Keratinocyte (primary cell): ENCODE data around the gene TRAPPC8. TPM values are rescaled to one million over a fixed set of nuclear protein-coding genes. Genes with fewer than 3 reads are reported as not detected.
"Not testable (repeated sequence)": the region's sequence is repeated elsewhere in the genome, so short reads cannot be mapped to it uniquely, and the experiment has no call there.

Source experiments
- DNase-seq: peaks from one replicate; pipeline ENCODE4 v3.0.0-alpha.2; 2011; ENCODE audit warnings: low read depth, missing footprints, low spot score
- FAIRE-seq: peaks from 2 replicates; lab custom pipeline; 2011; peaks lifted over from hg19 to GRCh38; lab: Jason Lieb, UNC
- H2AFZ ChIP-seq: 2 replicates; pipeline ENCODE4 v1.6.0; 2012; ENCODE audit warnings: low read length, control low read depth, inconsistent platforms; ENCODE audit not compliant: control insufficient read depth
- H3K27ac ChIP-seq: 2 replicates; pipeline ENCODE4 v1.5.1; 2011; ENCODE audit warnings: low read length; ENCODE audit not compliant: control insufficient read depth, insufficient read depth
- H3K27me3 ChIP-seq: 3 replicates; pipeline ENCODE4 v1.6.0; 2011; ENCODE audit warnings: low read length; ENCODE audit not compliant: control insufficient read depth, insufficient read depth; ENCODE audit errors: extremely low read depth
- H3K36me3 ChIP-seq, 2 experiments: 2 replicates in 1 of 2; 3 replicates in 1 of 2; pipeline ENCODE4 v1.5.1; 2011; ENCODE audit warnings: low read length in 2 of 2, mild to moderate bottlenecking in 1 of 2; ENCODE audit not compliant: control insufficient read depth in 2 of 2, insufficient read depth in 2 of 2; ENCODE audit errors: extremely low read depth in 1 of 2
- H3K4me1 ChIP-seq: 3 replicates; pipeline ENCODE4 v1.5.1; 2011; ENCODE audit warnings: low read length; ENCODE audit not compliant: control insufficient read depth, insufficient read depth; ENCODE audit errors: extremely low read depth
- H3K4me2 ChIP-seq: 3 replicates; pipeline ENCODE4 v1.6.0; 2011; ENCODE audit warnings: low read depth, low read length; ENCODE audit not compliant: control insufficient read depth, insufficient read depth; ENCODE audit errors: extremely low read depth
- H3K4me3 ChIP-seq, 3 experiments: fragments of 200-600 bp in 1 of 3; sonication (generic) in 1 of 3; 2 replicates in 2 of 3; 3 replicates in 1 of 3; pipeline ENCODE4 v1.5.1; 2011 to 2016; ENCODE audit warnings: low read length in 3 of 3, mild to moderate bottlenecking in 3 of 3, control low read depth in 2 of 3, inconsistent platforms in 1 of 3, low read depth in 1 of 3, mixed read lengths in 1 of 3, mixed run types in 1 of 3, moderate library complexity in 1 of 3; ENCODE audit not compliant: control insufficient read depth in 2 of 3, insufficient read depth in 2 of 3; ENCODE audit errors: extremely low read depth in 1 of 3
- H3K79me2 ChIP-seq: 2 replicates; pipeline ENCODE4 v1.6.0; 2012; ENCODE audit warnings: low read length; ENCODE audit not compliant: control insufficient read depth, insufficient read depth
- H3K9ac ChIP-seq: 3 replicates; pipeline ENCODE4 v1.6.0; 2011; ENCODE audit warnings: low read length; ENCODE audit not compliant: control insufficient read depth, insufficient read depth; ENCODE audit errors: extremely low read depth
- H3K9me1 ChIP-seq: 3 replicates; pipeline ENCODE4 v1.6.0; 2011; ENCODE audit warnings: low read length; ENCODE audit not compliant: control insufficient read depth, insufficient read depth; ENCODE audit errors: extremely low read depth
- H3K9me3 ChIP-seq: 2 replicates; pipeline ENCODE4 v1.5.1; 2012; ENCODE audit warnings: low read depth, low read length; ENCODE audit not compliant: control insufficient read depth
- H4K20me1 ChIP-seq: 3 replicates; pipeline ENCODE4 v1.6.0; 2011; ENCODE audit warnings: low read length; ENCODE audit not compliant: control insufficient read depth, insufficient read depth; ENCODE audit errors: extremely low read depth
- CTCF ChIP-seq, 3 experiments: IDR thresholded peaks in 1 of 3; conservative IDR thresholded peaks in 1 of 3; optimal IDR thresholded peaks in 1 of 3; 2 replicates in 2 of 3; 3 replicates in 1 of 3; pipeline versions ENCODE3 to v1.5.1; 2011; ENCODE audit warnings: low read length in 3 of 3, mild to moderate bottlenecking in 3 of 3, moderate library complexity in 2 of 3, control low read depth in 1 of 3, inconsistent platforms in 1 of 3; ENCODE audit not compliant: insufficient read depth in 2 of 3; ENCODE audit errors: extremely low read depth in 1 of 3
- EZH2 ChIP-seq: IDR thresholded peaks from one replicate; pipeline ENCODE4 v1.6.1; 2012; ENCODE audit warnings: inconsistent platforms, mild to moderate bottlenecking, low read length, moderate library complexity
- dilution Hi-C: fragments of 300-500 bp; cut with MboI; formaldehyde crosslinking; loops from one replicate; pipeline ENCODE4 v1.7.0; 2020; ENCODE audit warnings: low sequenced_read_pairs; ENCODE audit not compliant: extremely low pct_ligation_motif_present
- polyA plus RNA-seq, 5 experiments: library from polyadenylated mRNA; depleted of rRNA in 3 of 5; stranded (reverse) in 3 of 5; stranded (forward) in 1 of 5; unstranded in 1 of 5; fragments of >200 nt; gene quantifications; 1 replicate in 1 of 5; 2 replicates in 3 of 5; 3 replicates in 1 of 5; pipeline versions ENCODE4 v1.2.1 to v1.2.3, GENCODE V29; 2011 to 2012; ENCODE audit warnings: missing spikeins in 2 of 5, low read depth in 1 of 5, low replicate concordance in 1 of 5

TRAPPC8 gene
- polyA plus RNA-seq, 1 donor (not counting 4 experiments of a cell fraction or from before 2014, with no cell fraction given): 64.8 TPM

DNA sequence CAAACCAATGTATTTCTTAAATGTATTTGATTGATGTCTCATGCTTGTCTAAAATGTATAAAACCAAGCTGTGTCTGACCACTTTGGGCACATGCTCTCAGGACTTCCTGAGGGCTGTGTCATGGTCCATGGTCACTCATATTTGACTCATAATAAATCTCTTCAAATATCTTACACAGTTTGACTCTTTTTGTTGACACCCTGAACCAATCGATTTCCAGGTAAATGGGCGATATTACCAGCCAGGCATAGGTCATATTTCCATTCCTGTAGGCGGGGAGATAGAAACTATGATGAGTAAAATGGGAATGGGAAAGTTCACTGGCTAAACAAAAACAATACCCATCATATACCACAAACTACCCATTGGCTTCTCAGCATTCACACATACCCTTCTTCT is 9.3 kb upstream of the TRAPPC8 start:
- H2AFZ ChIP-seq: no peak overlapping the region
- H3K9me1 ChIP-seq: no peaks in the 10 kb centered on the region
- dilution Hi-C loops: no loop called here
- DNase-seq (no peak), FAIRE-seq (no peak)
- H3K4me1 ChIP-seq: no peaks in the 10 kb centered on the region
- no peak for TF ChIP-seq CTCF (optimal IDR thresholded peaks at IDR 0.05 in 1 of 3, IDR thresholded peaks at IDR 0.05 in 1 of 3, conservative IDR thresholded peaks at IDR 0.05 in 1 of 3; ENCODE audit: extremely low read depth in 1 of 3, insufficient read depth in 2 of 3, low read length in 3 of 3)
- TF ChIP-seq EZH2: no peak
- H4K20me1 ChIP-seq: no peaks in the 10 kb centered on the region
- H3K27ac ChIP-seq: no peak overlapping the region
- no peaks in the 10 kb centered on the region for H3K36me3 ChIP-seq
- H3K79me2 ChIP-seq: no peaks in the 10 kb centered on the region
- H3K4me2 ChIP-seq: no peak overlapping the region
- no peak overlapping the region for H3K4me3 ChIP-seq
- no peaks in the 10 kb centered on the region for H3K27me3 ChIP-seq
- no peaks in the 10 kb centered on the region for H3K9me3 ChIP-seq
- H3K9ac ChIP-seq: no peak overlapping the region

GRCh38 chr18:31950583-31950982 is 7.7 kb upstream of the TRAPPC8 start:
- Histone ChIP-seq H3K27me3 (no peaks in the 10 kb centered on the region), H3K9me1 (no peaks in the 10 kb centered on the region), H3K9ac (no peak overlapping the region), H4K20me1 (no peaks in the 10 kb centered on the region), H3K27ac (no peak overlapping the region), H3K4me2 (no peak overlapping the region), H2AFZ (no peak overlapping the region), H3K4me1 (no peaks in the 10 kb centered on the region), H3K36me3 (no peaks in the 10 kb centered on the region), H3K9me3 (no peaks in the 10 kb centered on the region), H3K4me3 (no peak overlapping the region), H3K79me2 (no peaks in the 10 kb centered on the region)
- FAIRE-seq: no peak
- dilution Hi-C loops: no loop called here
- no peak for DNase-seq
- TF ChIP-seq CTCF (optimal IDR thresholded peaks at IDR 0.05 in 1 of 3, IDR thresholded peaks at IDR 0.05 in 1 of 3, conservative IDR thresholded peaks at IDR 0.05 in 1 of 3; ENCODE audit: extremely low read depth in 1 of 3, insufficient read depth in 2 of 3, low read length in 3 of 3) (no peak), EZH2 (no peak)

- H3K79me2 ChIP-seq, H3K9me1 ChIP-seq, H4K20me1 ChIP-seq, H3K4me3 ChIP-seq, H3K27me3 ChIP-seq, H2AFZ ChIP-seq, dilution Hi-C loops, H3K36me3 ChIP-seq, FAIRE-seq, DNase-seq, H3K9ac ChIP-seq, H3K27ac ChIP-seq, H3K4me2 ChIP-seq, H3K9me3 ChIP-seq: not testable (repeated sequence)
- H3K4me1 ChIP-seq: peaks cover 13% of the 10 kb centered on the region
These were observed 5.4 kb upstream of the TRAPPC8 start for GRCh38 chr18:31948349-31948748.
